Skeletal muscle cell (primary cell): ENCODE results near the gene PID1.

ENCODE experiments used
- DNase-seq: peaks from one replicate; pipeline ENCODE4 v3.0.0-alpha.2; 2010; ENCODE audit warnings: low read depth
- H3K4me3 ChIP-seq: 2 replicates; pipeline ENCODE4 v1.5.1; 2011; ENCODE audit warnings: low read depth, mild to moderate bottlenecking, control low read depth, low read length, moderate library complexity

Gene PID1

DNA sequence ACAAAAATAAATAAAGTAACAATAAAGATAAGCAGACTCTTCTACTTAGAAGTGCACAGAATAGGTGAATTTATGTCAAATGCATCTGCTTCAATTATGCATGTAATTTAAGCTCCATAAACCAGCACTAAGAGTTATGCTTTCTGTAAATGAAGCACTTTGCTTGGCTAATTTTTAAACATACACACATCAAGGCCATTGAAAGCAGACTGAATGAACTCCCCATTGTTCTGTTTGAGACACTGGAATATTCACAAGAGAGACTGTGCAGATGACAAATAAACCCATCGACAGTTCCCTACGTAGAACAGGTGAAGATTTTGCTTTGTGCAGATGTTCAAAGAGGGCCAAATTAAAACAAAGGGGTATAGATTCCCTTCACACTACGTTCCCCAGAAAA is 133.4 kb downstream of the PID1 start:
- DNase-seq: no peak
- H3K4me3 ChIP-seq: no peak overlapping the region

- no peak for DNase-seq
- no peak overlapping the region for H3K4me3 ChIP-seq
Measured at GRCh38 chr2:229137066-229137465, 134.0 kb downstream of the PID1 start.

DNA sequence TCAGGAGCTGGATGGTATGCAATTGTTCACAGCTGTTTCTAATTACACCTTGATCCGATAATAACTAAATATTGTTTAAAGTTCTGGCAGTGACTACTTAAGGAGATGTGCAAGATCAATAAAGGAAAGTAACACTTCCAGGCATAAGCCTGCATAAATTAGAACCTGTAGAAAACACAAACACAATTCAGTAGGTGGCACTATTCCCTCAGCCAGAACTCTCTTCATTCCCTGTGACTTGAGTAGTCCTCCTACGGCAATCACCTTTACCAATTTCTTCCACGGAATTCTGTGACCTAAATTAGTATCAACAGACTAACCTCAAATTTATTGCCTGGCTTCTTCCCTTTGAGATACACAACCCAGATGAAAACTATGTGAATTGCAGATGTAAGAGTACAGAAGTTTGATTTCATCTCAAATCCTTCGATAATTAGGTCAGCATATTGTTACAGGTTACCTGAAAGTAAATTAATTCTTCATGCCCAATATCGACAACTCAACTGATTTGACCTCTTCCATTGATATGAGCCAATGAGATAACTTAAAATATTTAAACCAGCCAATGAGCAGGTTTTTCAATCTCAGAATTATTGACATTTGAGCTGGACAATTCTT is 137.8 kb downstream of the PID1 start:
- no peak for DNase-seq
- H3K4me3 ChIP-seq: no peak overlapping the region

DNA sequence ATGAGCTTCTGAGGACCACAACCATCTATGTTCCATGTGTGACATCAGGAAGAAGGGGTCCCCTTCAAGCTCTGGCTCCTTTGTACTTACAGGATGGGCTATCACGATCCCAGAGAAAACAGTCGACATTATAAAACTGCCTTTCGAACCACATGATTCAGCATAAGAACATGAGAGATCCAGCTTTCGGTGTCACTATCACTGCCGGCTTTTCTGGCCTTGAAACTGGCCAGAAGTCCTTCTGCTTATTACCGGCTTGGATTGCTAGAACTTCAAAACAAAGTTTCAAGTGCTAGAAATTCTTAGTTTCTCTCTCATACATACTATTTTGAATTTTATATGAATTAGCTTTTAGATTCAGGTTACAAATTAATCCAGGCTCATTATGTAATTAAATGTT is 138.9 kb downstream of the PID1 start:
- DNase-seq: no peak
- H3K4me3 ChIP-seq: no peak overlapping the region

- DNase-seq: no peak
- no peak overlapping the region for H3K4me3 ChIP-seq
Measured at GRCh38 chr2:229130522-229130921, 140.6 kb downstream of the PID1 start.

DNA sequence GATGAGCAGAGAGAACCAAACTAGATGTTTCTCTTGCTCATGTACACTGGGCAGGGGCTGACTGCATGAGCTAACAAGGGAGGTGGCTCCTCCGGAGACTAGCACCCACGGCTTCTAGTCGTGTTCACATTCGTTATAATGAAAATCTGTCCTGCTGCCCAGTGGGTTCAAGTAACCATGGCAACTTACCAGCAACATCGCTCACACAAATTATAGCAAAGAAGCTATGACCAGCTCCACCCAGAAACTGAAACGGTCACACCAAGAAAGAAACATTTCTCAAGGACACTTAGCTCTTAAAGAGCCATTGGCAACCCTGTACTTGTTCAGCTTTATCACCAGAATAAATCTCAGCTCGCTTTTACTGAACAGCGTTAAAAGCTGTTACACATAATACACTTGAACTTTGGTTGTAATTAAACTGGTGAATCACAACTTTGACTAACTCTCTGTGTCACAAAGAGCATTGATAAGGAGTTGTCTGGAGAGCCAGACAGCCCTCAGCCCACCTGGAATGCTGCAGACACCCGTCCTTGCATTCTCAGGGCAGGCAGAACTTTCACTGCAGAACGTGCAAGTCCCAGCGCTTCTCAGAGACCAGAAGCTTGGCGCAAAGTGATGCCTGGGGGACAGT is 141.2 kb downstream of the PID1 start:
- H3K4me3 ChIP-seq: no peak overlapping the region

DNA sequence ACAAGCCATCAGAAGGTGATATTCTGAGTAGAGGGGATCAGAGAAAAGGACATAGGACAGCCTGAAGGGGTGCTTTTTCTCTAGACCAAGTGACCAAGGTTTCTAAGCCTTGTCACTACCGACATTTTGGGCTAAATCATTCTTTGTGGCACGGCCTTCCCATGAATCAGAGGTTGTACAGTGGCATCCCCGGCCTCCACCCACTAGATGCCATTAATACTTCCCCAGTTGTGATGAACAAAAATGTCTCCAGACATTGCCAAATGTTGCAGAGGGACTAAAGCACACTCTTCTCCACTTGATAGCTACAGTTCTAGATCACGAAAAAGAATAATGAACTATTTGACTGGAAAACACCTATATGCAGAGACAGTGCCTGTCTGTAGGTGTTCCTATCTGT is 143.6 kb downstream of the PID1 start:
- no peak for DNase-seq
- no peak overlapping the region for H3K4me3 ChIP-seq

More for the DNA sequence above, 141.2 kb downstream of the PID1 start:
- DNase-seq: no peak

DNA sequence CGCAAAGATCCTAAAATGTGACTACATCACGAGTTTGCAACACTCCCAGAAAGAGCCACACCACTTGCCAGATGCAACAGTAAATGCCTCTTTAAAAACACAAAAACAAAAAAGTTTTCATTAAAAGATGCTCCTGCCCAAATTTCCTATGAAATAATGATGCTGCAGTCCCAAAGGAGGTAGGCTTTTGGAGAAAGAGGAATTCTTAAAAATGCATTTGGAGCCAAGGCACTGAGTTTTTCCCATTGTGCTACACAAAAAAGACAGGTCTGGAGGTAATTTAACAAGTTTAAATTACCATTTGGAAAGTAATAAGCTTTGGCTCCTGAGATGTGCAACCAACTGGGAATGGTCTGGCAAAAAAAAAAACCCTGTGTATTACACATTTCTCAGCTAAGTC is 145.0 kb downstream of the PID1 start:
- no peak overlapping the region for H3K4me3 ChIP-seq
- no peak for DNase-seq

- no peak overlapping the region for H3K4me3 ChIP-seq
- DNase-seq: no peak
Measured at GRCh38 chr2:229124136-229124535, 147.0 kb downstream of the PID1 start.

GRCh38 chr2:229118927-229119326 is 152.2 kb downstream of the PID1 start:
- H3K4me3 ChIP-seq: no peak overlapping the region
- DNase-seq: no peak

GRCh38 chr2:229118336-229118735 is 152.8 kb downstream of the PID1 start:
- no peak overlapping the region for H3K4me3 ChIP-seq
- no peak for DNase-seq

GRCh38 chr2:229111744-229112143 is 159.3 kb downstream of the PID1 start:
- no peak for DNase-seq
- no peak overlapping the region for H3K4me3 ChIP-seq

GRCh38 chr2:229109195-229109594 is 161.9 kb downstream of the PID1 start:
- no peak for DNase-seq
- no peak overlapping the region for H3K4me3 ChIP-seq

DNA sequence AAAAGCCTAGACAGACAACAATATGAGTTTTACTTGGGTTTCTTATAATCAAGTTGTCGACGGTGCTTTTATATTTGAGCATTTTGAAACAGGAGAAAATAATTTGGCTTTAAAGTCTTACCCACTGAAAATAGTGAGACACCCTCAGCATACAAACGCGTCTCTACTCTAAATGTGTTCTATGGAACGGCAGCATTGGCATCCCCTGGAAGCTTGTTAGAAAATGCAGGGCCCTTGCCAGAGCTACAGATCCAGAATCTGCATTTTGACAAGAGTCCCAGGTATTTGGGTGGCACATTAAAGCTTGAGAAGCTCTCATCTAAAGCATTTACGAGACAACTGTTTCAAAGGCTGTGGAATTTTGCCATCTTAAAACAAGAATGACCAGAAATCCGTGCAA is 163.5 kb downstream of the PID1 start:
- no peak for DNase-seq
- no peak overlapping the region for H3K4me3 ChIP-seq

DNA sequence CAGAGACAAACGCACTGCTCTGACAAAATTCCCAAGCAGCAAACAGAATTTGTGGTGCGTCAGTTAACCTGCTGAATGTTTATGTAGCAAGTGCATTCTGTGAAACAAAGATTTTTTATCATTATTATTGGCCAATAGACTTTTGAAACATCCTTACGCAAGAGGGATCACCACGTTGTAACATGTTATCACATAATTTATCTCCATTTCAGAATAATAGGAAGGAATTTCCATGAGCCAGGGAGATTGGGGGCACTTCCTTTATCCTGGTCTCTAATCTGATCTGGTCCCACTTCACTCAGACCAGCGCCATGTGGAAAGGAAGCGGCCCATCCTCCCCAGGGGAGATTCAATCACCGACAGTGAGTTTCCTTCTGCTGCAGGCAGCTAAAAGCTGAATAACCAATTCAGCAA is 166.1 kb downstream of the PID1 start:
- DNase-seq: no peak
- no peak overlapping the region for H3K4me3 ChIP-seq

GRCh38 chr2:229104025-229104424 is 167.1 kb downstream of the PID1 start:
- no peak overlapping the region for H3K4me3 ChIP-seq
- DNase-seq: no peak

GRCh38 chr2:229101314-229101713 is 169.8 kb downstream of the PID1 start:
- H3K4me3 ChIP-seq: no peak overlapping the region
- no peak for DNase-seq

DNA sequence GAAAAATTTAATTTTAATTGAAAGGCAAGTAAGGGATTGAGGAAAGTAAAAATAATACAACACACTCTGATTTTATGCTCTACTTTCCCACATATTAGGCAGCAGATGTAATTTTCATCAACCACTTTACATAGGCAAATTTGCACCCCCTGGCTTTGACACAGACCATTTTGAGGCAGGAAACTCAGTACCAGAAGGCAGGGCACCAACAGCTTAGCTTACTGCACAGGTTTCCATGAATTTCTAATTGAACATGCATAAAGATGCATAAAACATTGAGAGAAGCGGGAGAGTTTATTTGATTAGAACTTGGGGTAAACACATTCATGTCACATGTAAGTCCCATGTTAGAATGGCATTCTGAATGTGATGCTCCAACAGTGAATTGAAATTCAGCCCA is 171.9 kb downstream of the PID1 start:
- no peak for DNase-seq
- no peak overlapping the region for H3K4me3 ChIP-seq

DNA sequence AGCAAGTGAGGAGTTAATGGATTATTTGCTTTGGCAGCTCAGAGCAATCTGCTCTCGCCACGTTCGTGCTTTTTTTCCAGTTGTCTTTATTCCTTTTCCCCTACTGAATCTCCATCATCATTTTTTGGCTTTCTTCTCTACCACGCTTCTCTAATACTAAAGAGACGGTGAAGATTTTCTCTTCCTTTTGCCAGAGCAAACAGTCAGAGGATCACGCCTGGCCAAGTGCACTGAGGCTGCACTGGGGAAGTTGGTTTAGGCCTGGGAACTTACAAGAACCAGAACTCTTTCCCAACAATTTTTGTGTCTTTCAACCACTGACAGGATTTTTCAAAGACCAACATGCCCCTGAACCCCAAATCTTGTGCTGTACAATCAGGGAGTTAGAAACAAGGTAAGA is 172.3 kb downstream of the PID1 start:
- H3K4me3 ChIP-seq: no peak overlapping the region
- DNase-seq: no peak

GRCh38 chr2:229096409-229097066 is 174.5 kb downstream of the PID1 start:
- DNase-seq: no peak
- H3K4me3 ChIP-seq: no peak overlapping the region

- H3K4me3 ChIP-seq: no peak overlapping the region
- DNase-seq: no peak
Measured at GRCh38 chr2:229095472-229095871, 175.6 kb downstream of the PID1 start.
